Astrocyte of the cerebellum (primary cell): ENCODE measurements around the gene ATF6B.

Source experiments
- DNase-seq: peaks from one replicate; pipeline ENCODE4 v3.0.0-alpha.2; 2011; ENCODE audit warnings: low read depth
- H3K4me3 ChIP-seq: 2 replicates; pipeline ENCODE4 v1.5.1; 2011; ENCODE audit warnings: mild to moderate bottlenecking, low read depth, low read length, moderate library complexity
- CTCF ChIP-seq: IDR thresholded peaks from 2 replicates; pipeline ENCODE4 v1.5.1; 2012; ENCODE audit warnings: low read length, low read depth, moderate library complexity, mild to moderate bottlenecking; ENCODE audit errors: missing control alignments
- in situ Hi-C: cut with HindIII; loops from 2 replicates; pipeline ENCODE4 v1.10.0; 2017; ENCODE audit warnings: low sequenced_read_pairs

Gene ATF6B

GRCh38 chr6:32075781-32076180 is 52.3 kb downstream of the ATF6B start:
- no peak for DNase-seq
- in situ Hi-C loops, result no loop called here
- no peak for TF ChIP-seq CTCF
- no peak overlapping the region for H3K4me3 ChIP-seq

- in situ Hi-C loops, result no loop called here
- no peak for DNase-seq
- H3K4me3 ChIP-seq, result no peak overlapping the region
- no peak for TF ChIP-seq CTCF
Observed at GRCh38 chr6:32074996-32075532, 53.0 kb downstream of the ATF6B start.

GRCh38 chr6:32073613-32074012 is 54.4 kb downstream of the ATF6B start:
- H3K4me3 ChIP-seq, result no peak overlapping the region
- in situ Hi-C loops, result no loop called here
- no peak for TF ChIP-seq CTCF
- no peak for DNase-seq

GRCh38 chr6:32073101-32073500 is 54.9 kb downstream of the ATF6B start:
- no peak for TF ChIP-seq CTCF
- in situ Hi-C loops, result no loop called here

GRCh38 chr6:32070814-32071543 is 57.1 kb downstream of the ATF6B start:
- no peak for TF ChIP-seq CTCF
- in situ Hi-C loops, result no loop called here
- no peak overlapping the region for H3K4me3 ChIP-seq
- no peak for DNase-seq

More at GRCh38 chr6:32073101-32073500, 54.9 kb downstream of the ATF6B start:
- no peak overlapping the region for H3K4me3 ChIP-seq
- DNase-seq, result no peak

- no peak overlapping the region for H3K4me3 ChIP-seq
- in situ Hi-C loops, result no loop called here
- no peak for TF ChIP-seq CTCF
- no peak for DNase-seq
Observed at GRCh38 chr6:32069878-32070515, 58.0 kb downstream of the ATF6B start.
